Activated T-cell treated with anti-CD3 and anti-CD28 coated beads, Interleukin-2, amount 50 U/mL, for 4 hours (primary cell): ENCODE data around the gene KLK8. TPM values are rescaled to one million over a fixed set of nuclear protein-coding genes. Genes with fewer than 3 reads are reported as not detected.
"Not testable (repeated sequence)": the region's sequence is repeated elsewhere in the genome, so short reads cannot be mapped to it uniquely, and the experiment has no call there.

ENCODE experiments used
- ATAC-seq, 2 donors: fragments of 200-7000 bp; cut with Tn5 transposase; one replicate each; pipeline ENCODE4 v1.10.0; 2021
- DNase-seq: peaks from one replicate; pipeline ENCODE4 v3.0.0-alpha.2; 2020
- H3K27me3 Mint-ChIP-seq: one replicate; pipeline ENCODE4 v1.8.0; 2021; ENCODE audit warnings: low read depth, mixed read lengths
- H3K36me3 Mint-ChIP-seq: one replicate; pipeline ENCODE4 v1.8.0; 2022; ENCODE audit warnings: mixed read lengths; ENCODE audit not compliant: insufficient read depth
- H3K4me1 Mint-ChIP-seq: one replicate; pipeline ENCODE4 v1.8.0; 2021; ENCODE audit warnings: low read depth, mixed read lengths
- H3K4me3 Mint-ChIP-seq: one replicate; pipeline ENCODE4 v1.8.0; 2021; ENCODE audit warnings: mild to moderate bottlenecking, moderate library complexity, mixed read lengths
- H3K9me3 Mint-ChIP-seq: one replicate; pipeline ENCODE4 v1.8.0; 2021; ENCODE audit warnings: mixed read lengths
- total RNA-seq, 3 donors: library from RNA; stranded (reverse); gene quantifications; one replicate each; pipeline ENCODE4 v1.2.1, GENCODE V29; 2021

Gene KLK8
- total RNA-seq, 3 donors from 2014 or later: not detected

- H3K4me3 Mint-ChIP-seq: no peak within 1 kb of the TSS
- no peaks in the 10 kb centered on the region for H3K36me3 Mint-ChIP-seq
- no peaks in the 10 kb centered on the region for H3K4me1 Mint-ChIP-seq
- H3K27me3 Mint-ChIP-seq: peaks cover 35% of the 10 kb centered on the region
- H3K9me3 Mint-ChIP-seq: no peaks in the 10 kb centered on the region
- ATAC-seq (no peak), DNase-seq (no peak)
Measured at GRCh38 chr19:50983625-50984292, 17.6 kb downstream of the KLK8 start, which contains the start of gene KLK7. Gene KLK7, minus strand, starts transcription at chr19:50983917. Its CDS starts 1,518 bp downstream, at chr19:50982399.

GRCh38 chr19:50982186-50982585 lies 19.2 kb downstream of the KLK8 start:
- Mint-ChIP-seq H3K4me3 (no peak overlapping the region), H3K27me3 (peaks cover 39% of the 10 kb centered on the region), H3K4me1 (no peaks in the 10 kb centered on the region), H3K36me3 (no peaks in the 10 kb centered on the region), H3K9me3 (no peaks in the 10 kb centered on the region)
- DNase-seq (no peak), ATAC-seq (no peak)

- DNase-seq (no peak), ATAC-seq (no peak)
- no peaks in the 10 kb centered on the region for H3K9me3 Mint-ChIP-seq
- no peaks in the 10 kb centered on the region for H3K36me3 Mint-ChIP-seq
- H3K4me3 Mint-ChIP-seq: no peak overlapping the region
- H3K27me3 Mint-ChIP-seq: peaks cover 41% of the 10 kb centered on the region
- H3K4me1 Mint-ChIP-seq: no peaks in the 10 kb centered on the region
Measured at GRCh38 chr19:50981587-50982146, 19.7 kb downstream of the KLK8 start.

DNA sequence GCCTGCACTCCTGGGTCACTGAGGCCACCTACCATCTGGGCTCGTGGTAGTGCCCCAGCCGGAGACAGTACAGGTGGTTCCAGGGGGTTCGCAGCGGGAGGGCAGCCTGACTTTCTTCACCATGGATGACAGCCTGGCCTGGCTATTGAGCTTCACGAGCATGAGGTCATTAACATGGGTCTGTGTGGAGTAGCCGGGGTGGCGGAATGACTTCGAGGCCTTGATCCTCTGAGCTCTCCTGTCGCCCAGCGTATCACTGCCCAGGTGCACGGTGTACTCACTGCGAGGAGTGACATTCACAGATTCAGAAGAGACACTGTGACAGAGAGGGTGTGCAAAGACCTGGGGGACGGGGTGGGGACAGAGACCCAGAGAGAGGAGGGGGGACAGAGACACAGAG lies 21.2 kb downstream of the KLK8 start:
- ATAC-seq (no peak), DNase-seq (no peak)
- H3K36me3 Mint-ChIP-seq: no peaks in the 10 kb centered on the region
- no peaks in the 10 kb centered on the region for H3K4me1 Mint-ChIP-seq
- no peak overlapping the region for H3K4me3 Mint-ChIP-seq
- peaks cover 46% of the 10 kb centered on the region for H3K27me3 Mint-ChIP-seq
- H3K9me3 Mint-ChIP-seq: no peaks in the 10 kb centered on the region

DNA sequence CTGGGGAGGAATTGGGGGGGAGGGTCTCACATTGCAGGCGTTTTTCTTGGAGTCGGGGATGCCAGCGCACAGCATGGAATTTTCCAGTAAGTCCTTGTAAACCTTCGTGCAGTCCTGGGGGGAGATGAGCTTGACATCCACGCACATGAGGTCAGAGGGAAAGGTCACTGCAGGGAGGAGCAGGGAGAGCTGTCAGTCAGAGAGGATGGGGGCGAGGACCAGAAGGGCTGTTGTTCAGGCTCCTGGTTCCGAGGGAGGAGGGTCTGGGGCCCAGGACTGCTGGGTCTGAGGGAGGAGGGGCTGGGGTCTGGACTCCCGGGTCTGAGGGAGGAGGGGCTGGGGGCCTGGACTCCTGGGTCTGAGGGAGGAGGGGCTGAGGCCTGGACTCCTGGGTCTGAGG lies 21.6 kb downstream of the KLK8 start:
- peaks cover 44% of the 10 kb centered on the region for H3K27me3 Mint-ChIP-seq
- H3K4me3 Mint-ChIP-seq: no peak overlapping the region
- no peak for DNase-seq
- ATAC-seq: no peak
- H3K4me1 Mint-ChIP-seq: no peaks in the 10 kb centered on the region
- H3K9me3 Mint-ChIP-seq: no peaks in the 10 kb centered on the region
- H3K36me3 Mint-ChIP-seq: no peaks in the 10 kb centered on the region

- no peaks in the 10 kb centered on the region for H3K4me1 Mint-ChIP-seq
- no peak for DNase-seq
- no peak for ATAC-seq
- no peaks in the 10 kb centered on the region for H3K9me3 Mint-ChIP-seq
- peaks cover 45% of the 10 kb centered on the region for H3K27me3 Mint-ChIP-seq
- no peak overlapping the region for H3K4me3 Mint-ChIP-seq
- no peaks in the 10 kb centered on the region for H3K36me3 Mint-ChIP-seq
Measured at GRCh38 chr19:50978772-50979390, 22.5 kb downstream of the KLK8 start.

- DNase-seq (no peak), ATAC-seq (no peak)
- no peaks in the 10 kb centered on the region for H3K9me3 Mint-ChIP-seq
- H3K36me3 Mint-ChIP-seq: no peaks in the 10 kb centered on the region
- H3K4me3 Mint-ChIP-seq: no peak overlapping the region
- peaks cover 49% of the 10 kb centered on the region for H3K27me3 Mint-ChIP-seq
- no peaks in the 10 kb centered on the region for H3K4me1 Mint-ChIP-seq
Measured at GRCh38 chr19:50977626-50978025, 23.8 kb downstream of the KLK8 start.

DNA sequence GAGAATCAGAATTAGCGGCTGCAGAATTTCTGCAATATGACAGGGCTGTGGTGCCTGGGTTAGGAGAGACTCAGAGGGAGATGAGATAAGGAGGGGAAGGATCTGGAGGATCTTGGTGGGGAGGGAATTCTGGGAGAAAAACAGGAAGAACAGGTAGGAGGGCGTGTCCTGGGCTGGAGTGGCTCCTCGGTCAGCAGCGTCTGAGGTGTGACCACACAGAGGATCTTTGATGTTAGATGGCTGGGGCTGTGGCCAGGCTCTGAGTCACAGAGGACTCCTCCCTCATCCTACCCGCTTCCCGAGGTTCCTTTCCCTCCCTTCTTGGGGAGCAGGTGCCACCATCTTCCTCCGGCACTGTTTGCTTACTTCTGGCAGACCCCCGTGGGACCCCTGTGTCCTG lies 25.6 kb downstream of the KLK8 start:
- ATAC-seq: no peak
- Mint-ChIP-seq H3K36me3 (no peaks in the 10 kb centered on the region), H3K27me3 (peaks cover 51% of the 10 kb centered on the region), H3K4me1 (no peaks in the 10 kb centered on the region), H3K9me3 (no peaks in the 10 kb centered on the region), H3K4me3 (no peak overlapping the region)
- no peak for DNase-seq

GRCh38 chr19:50974702-50975556 lies 26.5 kb downstream of the KLK8 start:
- Mint-ChIP-seq H3K9me3 (no peaks in the 10 kb centered on the region), H3K36me3 (no peaks in the 10 kb centered on the region), H3K4me1 (no peaks in the 10 kb centered on the region), H3K4me3 (no peak overlapping the region), H3K27me3 (peaks cover 54% of the 10 kb centered on the region)
- DNase-seq (no peak), ATAC-seq (no peak)

GRCh38 chr19:50972795-50973376 lies 28.5 kb downstream of the KLK8 start:
- Mint-ChIP-seq H3K36me3 (no peaks in the 10 kb centered on the region), H3K27me3 (peaks cover 59% of the 10 kb centered on the region), H3K9me3 (no peaks in the 10 kb centered on the region), H3K4me3 (no peak overlapping the region), H3K4me1 (no peaks in the 10 kb centered on the region)
- ATAC-seq (no peak), DNase-seq (no peak)

DNA sequence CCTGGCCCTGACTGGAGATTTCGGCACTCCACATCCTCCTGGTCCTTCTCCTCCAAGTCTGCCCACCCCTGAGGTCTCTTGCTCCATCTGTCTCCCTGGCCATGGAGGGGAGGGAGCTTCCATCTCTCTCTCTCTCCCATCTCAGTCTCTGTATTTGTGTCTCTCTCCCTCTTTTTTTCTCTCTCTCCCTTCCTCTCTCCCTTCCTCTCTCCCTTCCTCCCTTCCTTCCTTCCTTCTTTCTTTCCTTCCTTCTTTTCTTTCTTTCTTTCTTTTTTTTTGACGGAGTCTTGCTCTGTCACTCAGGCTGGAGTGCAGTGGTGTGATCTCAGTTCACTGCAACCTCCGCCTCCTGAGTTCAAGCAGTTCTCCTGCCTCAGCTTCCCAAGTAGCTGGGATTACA lies 31.6 kb downstream of the KLK8 start:
- not testable (repeated sequence) for H3K4me3 Mint-ChIP-seq, ATAC-seq, DNase-seq, H3K9me3 Mint-ChIP-seq, H3K4me1 Mint-ChIP-seq, H3K36me3 Mint-ChIP-seq
- peaks cover 46% of the 10 kb centered on the region for H3K27me3 Mint-ChIP-seq

- no peak within 1 kb of the TSS for H3K4me3 Mint-ChIP-seq
- no peak for DNase-seq
- ATAC-seq: no peak
- no peaks in the 10 kb centered on the region for H3K36me3 Mint-ChIP-seq
- peaks cover 44% of the 10 kb centered on the region for H3K27me3 Mint-ChIP-seq
- no peaks in the 10 kb centered on the region for H3K4me1 Mint-ChIP-seq
- H3K9me3 Mint-ChIP-seq: no peaks in the 10 kb centered on the region
Measured at GRCh38 chr19:50969413-50969760, 32.0 kb downstream of the KLK8 start, which contains the start of gene KLK6. Gene KLK6, minus strand, starts transcription at chr19:50969591. Its CDS starts 1,487 bp downstream, at chr19:50968104.

DNA sequence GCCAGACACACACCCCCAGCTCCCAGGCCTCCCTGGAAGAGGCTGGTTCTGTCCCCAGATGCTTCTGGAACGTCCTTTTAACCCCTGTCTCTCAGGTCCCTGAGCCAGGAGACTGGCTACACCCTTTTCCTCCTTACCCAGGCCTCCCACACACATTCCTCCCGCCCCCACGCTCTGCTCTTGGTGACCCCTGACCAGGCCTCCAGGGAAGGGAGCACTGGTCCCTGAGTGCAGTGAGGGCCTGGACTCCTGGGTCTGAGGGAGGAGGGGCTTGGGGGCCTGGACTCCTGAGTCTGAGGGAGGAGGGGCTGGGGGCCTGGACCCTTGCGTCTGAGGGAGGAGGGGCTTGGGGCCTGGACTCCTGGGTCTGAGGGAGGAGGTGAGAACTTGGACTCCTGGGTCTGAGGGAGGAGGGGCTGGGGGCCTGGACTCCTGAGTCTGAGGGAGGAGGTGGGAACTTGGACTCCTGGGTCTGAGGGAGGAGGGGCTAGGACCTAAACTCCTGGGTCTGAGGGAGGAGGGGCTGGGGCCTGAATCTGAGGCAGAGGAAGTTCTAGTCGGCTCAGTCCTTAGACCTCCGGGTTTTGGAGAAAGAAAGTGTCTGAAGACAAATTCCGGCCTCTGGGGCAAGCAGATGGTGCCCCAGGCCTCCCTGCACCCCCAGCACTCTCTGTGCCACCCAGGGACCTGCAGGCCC lies 32.5 kb downstream of the KLK8 start:
- H3K9me3 Mint-ChIP-seq: no peaks in the 10 kb centered on the region
- H3K36me3 Mint-ChIP-seq: no peaks in the 10 kb centered on the region
- DNase-seq (no peak), ATAC-seq (no peak)
- H3K4me1 Mint-ChIP-seq: no peaks in the 10 kb centered on the region
- H3K27me3 Mint-ChIP-seq: peaks cover 43% of the 10 kb centered on the region
- no peak overlapping the region for H3K4me3 Mint-ChIP-seq
